ENCODE data around the gene CFAP251. TPM values are rescaled to one million over a fixed set of nuclear protein-coding genes. Genes with fewer than 3 reads are reported as not detected.
A peak's percentile ranks its signal among the peaks of the same experiment; 100 is the strongest.
"Not testable (repeated sequence)": the region's sequence is repeated elsewhere in the genome, so short reads cannot be mapped to it uniquely, and the experiment has no call there.

The CFAP251 gene, protein sequence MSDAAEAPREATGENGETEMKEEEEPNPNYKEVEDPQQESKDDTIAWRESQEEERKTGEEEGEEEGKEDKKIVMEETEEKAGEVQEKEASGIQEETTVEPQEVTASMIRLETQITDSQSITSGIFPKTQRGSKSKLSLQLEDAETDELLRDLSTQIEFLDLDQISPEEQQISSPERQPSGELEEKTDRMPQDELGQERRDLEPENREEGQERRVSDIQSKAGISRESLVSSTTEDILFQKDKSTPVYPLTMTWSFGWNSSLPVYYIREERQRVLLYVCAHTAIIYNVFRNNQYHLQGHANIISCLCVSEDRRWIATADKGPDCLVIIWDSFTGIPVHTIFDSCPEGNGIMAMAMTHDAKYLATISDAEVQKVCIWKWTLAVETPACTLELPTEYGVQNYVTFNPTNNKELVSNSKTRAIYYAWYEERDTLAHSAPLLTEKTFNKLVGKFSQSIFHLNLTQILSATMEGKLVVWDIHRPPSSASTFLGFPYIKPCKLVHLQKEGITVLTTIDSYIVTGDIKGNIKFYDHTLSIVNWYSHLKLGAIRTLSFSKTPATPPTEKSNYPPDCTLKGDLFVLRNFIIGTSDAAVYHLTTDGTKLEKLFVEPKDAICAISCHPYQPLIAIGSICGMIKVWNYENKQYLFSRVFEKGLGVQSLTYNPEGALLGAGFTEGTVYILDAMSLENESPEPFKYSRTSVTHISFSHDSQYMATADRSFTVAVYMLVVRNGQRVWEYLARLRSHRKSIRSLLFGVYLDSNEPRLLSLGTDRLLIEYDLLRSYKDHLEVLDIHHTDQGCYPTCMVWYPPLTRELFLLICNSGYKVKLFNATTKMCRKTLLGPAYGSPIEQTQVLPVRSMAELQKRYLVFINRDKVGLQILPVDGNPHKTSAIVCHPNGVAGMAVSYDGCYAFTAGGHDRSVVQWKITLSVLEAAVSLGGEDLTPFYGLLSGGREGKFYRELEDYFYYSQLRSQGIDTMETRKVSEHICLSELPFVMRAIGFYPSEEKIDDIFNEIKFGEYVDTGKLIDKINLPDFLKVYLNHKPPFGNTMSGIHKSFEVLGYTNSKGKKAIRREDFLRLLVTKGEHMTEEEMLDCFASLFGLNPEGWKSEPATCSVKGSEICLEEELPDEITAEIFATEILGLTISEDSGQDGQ
- 1.6 and 3.7 TPM in 2 replicates for total RNA-seq
- 3.0 and 8.5 TPM in 2 replicates for polyA plus RNA-seq

DNA sequence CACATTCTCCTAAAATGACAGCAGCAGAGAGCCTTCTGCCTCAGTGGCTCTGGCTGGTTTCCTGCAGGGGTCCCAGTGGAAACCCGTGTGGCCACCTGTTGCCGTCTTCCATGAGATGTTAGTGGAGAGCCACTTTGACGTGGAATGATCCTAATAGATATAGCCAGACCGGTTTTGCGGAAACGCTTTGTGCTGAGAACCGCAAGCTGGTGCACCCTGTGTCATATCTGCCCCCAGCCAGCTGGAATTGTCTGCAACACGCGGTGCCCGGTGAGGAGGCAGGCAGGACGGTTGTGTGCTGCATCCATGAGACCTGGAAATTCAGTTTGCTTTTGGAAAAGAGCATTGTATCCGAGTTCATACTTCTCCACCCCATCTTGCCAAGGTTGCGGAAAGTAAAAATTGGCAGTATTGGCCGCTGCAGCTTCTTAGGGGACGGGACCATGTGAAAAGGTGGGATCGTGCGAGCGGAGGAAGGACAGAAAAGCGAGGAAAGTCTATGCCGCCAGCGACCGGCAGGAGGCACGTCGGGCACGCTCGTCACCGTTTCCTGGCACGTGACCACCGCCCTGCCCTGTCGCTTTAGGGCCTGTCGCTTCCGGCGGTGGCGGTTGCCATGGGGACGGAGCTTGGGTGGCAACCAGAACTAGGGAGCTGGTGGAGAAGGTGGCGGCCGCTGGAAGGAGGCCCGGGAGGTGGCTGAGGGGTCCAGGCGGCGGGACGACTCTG, at the start of gene CFAP251:
Gene CFAP251, plus strand, starts transcription at position 643 of the 729 bp plus-strand sequence. CDS start 2,714 bp downstream, outside the sequence.
- Histone ChIP-seq H3K4me1 (ENCODE audit: insufficient read depth) (no peaks in the 10 kb centered on the region), H3K9me2 (replicated peaks; ENCODE audit: insufficient read depth) (no peaks in the 10 kb centered on the region), H3K79me2 (no peaks in the 10 kb centered on the region), H3K27me3 (no peaks in the 10 kb centered on the region), H3K4me3 (no peak within 1 kb of the TSS), H2AFZ (no peak within 1 kb of the TSS), H3K4me2 (peak within 1 kb of the TSS; percentile 76), H3K36me3 (replicated peaks; ENCODE audit: insufficient read depth, low read depth) (no peaks in the 10 kb centered on the region), H4K20me1 (ENCODE audit: insufficient read depth, poor library complexity, severe bottlenecking) (no peaks in the 10 kb centered on the region), H3K9me3 (ENCODE audit: low read depth) (no peaks in the 10 kb centered on the region), H3K27ac (no peak within 1 kb of the TSS)
- TF ChIP-seq, protein P1, sequence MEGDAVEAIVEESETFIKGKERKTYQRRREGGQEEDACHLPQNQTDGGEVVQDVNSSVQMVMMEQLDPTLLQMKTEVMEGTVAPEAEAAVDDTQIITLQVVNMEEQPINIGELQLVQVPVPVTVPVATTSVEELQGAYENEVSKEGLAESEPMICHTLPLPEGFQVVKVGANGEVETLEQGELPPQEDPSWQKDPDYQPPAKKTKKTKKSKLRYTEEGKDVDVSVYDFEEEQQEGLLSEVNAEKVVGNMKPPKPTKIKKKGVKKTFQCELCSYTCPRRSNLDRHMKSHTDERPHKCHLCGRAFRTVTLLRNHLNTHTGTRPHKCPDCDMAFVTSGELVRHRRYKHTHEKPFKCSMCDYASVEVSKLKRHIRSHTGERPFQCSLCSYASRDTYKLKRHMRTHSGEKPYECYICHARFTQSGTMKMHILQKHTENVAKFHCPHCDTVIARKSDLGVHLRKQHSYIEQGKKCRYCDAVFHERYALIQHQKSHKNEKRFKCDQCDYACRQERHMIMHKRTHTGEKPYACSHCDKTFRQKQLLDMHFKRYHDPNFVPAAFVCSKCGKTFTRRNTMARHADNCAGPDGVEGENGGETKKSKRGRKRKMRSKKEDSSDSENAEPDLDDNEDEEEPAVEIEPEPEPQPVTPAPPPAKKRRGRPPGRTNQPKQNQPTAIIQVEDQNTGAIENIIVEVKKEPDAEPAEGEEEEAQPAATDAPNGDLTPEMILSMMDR (IDR thresholded peaks at IDR 0.05; ENCODE audit: poor library complexity) = peak; percentile 47
- TF ChIP-seq EZH2 (IDR thresholded peaks at IDR 0.05; ENCODE audit: borderline replicate concordance) (no peak), EZH2phosphoT487 (IDR thresholded peaks at IDR 0.05; ENCODE audit: low read depth, severe bottlenecking, unreplicated experiment) (no peak)
- peak; percentile 89 for DNase-seq (ENCODE audit: low spot score)
- 67% methylated on average over 36 of the region's 41 CpGs for WGBS (ENCODE audit: low lambda C conversion rate, missing lambda C conversion rate)

- H3K27me3 ChIP-seq; H3K36me3 ChIP-seq (replicated peaks; ENCODE audit: insufficient read depth, low read depth); H3K4me1 ChIP-seq (ENCODE audit: insufficient read depth); H3K4me3 ChIP-seq; H3K4me2 ChIP-seq; H3K9me2 ChIP-seq (replicated peaks; ENCODE audit: insufficient read depth); H3K27ac ChIP-seq; H3K9me3 ChIP-seq (ENCODE audit: low read depth); DNase-seq (ENCODE audit: low spot score); H3K79me2 ChIP-seq; H4K20me1 ChIP-seq (ENCODE audit: insufficient read depth, poor library complexity, severe bottlenecking); H2AFZ ChIP-seq: not testable (repeated sequence)
- 94% methylated on average over 8 of the region's 8 CpGs for WGBS (ENCODE audit: low lambda C conversion rate, missing lambda C conversion rate)
These were observed 49.2 kb upstream of the CFAP251 start for GRCh38 chr12:121869229-121869628.

DNA sequence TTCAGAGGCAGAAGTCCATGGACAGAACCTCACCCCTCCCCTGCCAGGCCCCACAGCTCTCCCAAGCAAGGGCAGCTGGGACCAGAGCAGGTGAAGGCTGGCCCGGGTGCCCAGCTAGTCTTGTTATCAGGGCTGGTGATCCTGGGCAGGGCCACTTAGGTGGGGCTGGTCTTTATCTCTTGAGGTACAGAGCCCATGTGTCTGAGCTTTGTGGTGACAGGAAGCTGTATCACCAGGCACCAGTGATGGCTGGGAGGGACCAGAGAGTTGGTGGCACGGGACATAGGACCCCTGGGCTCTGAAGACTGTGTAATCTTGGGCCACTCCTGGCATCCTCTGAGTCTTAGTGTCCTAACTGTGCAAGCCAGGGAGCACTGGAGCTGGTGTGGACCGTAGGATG, 46.9 kb upstream of the CFAP251 start:
- H3K36me3 ChIP-seq (replicated peaks; ENCODE audit: insufficient read depth, low read depth) = no peaks in the 10 kb centered on the region
- H2AFZ ChIP-seq = no peak overlapping the region
- no peaks in the 10 kb centered on the region for H3K79me2 ChIP-seq
- WGBS (ENCODE audit: low lambda C conversion rate, missing lambda C conversion rate) = 85% methylated on average over 3 of the region's 3 CpGs
- no peaks in the 10 kb centered on the region for H3K27me3 ChIP-seq
- peaks cover 7% of the 10 kb centered on the region for H3K4me1 ChIP-seq (ENCODE audit: insufficient read depth)
- TF ChIP-seq, protein P1 (IDR thresholded peaks at IDR 0.05; ENCODE audit: poor library complexity) = no peak
- TF ChIP-seq EZH2phosphoT487 (IDR thresholded peaks at IDR 0.05; ENCODE audit: low read depth, severe bottlenecking, unreplicated experiment) (no peak), EZH2 (IDR thresholded peaks at IDR 0.05; ENCODE audit: borderline replicate concordance) (no peak)
- H4K20me1 ChIP-seq (ENCODE audit: insufficient read depth, poor library complexity, severe bottlenecking) = no peaks in the 10 kb centered on the region
- H3K27ac ChIP-seq = no peak overlapping the region
- no peak overlapping the region for H3K4me2 ChIP-seq
- no peak for DNase-seq (ENCODE audit: low spot score)
- H3K9me3 ChIP-seq (ENCODE audit: low read depth) = no peaks in the 10 kb centered on the region
- no peaks in the 10 kb centered on the region for H3K9me2 ChIP-seq (replicated peaks; ENCODE audit: insufficient read depth)
- no peak overlapping the region for H3K4me3 ChIP-seq
